Hair follicular keratinocyte (primary cell): Measurements from ENCODE around the gene HSP90B1. TPM values are rescaled to one million over a fixed set of nuclear protein-coding genes. Genes with fewer than 3 reads are reported as not detected.

ENCODE experiments used
- total RNA-seq: library from RNA; depleted of rRNA; stranded (reverse); fragments of >200 nt; gene quantifications from 2 replicates; pipeline ENCODE4 v1.2.3, GENCODE V29; 2015

HSP90B1 gene
- total RNA-seq, result 1,218 and 1,494 TPM in 2 replicates

GRCh38 chr12:103930034-103930786, at the start of gene HSP90B1:
Gene HSP90B1 (plus strand): TSS chr12:103930410. CDS start chr12:103930516, 106 bp downstream.

GRCh38 chr12:103965590-103966504, 35.6 kb downstream of the HSP90B1 start, which contains the start of gene TDG:
Gene TDG (plus strand): TSS chr12:103965872. CDS start chr12:103966038, 166 bp downstream.

Other genes with a start within 250 kb of the HSP90B1 start
- gene NT5DC3, start 89.2 kb upstream of the HSP90B1 start, total RNA-seq, result 6.9 and 7.4 TPM in 2 replicates
- 13.7 and 21.7 TPM in 2 replicates for gene TDG, start 35.5 kb downstream of the HSP90B1 start, total RNA-seq
- 10.7 and 15.4 TPM in 2 replicates for gene GLT8D2, start 119.8 kb downstream of the HSP90B1 start, total RNA-seq
- gene HCFC2, start 134.1 kb downstream of the HSP90B1 start, total RNA-seq, result 4.8 and 7.6 TPM in 2 replicates
- 10.9 and 19.1 TPM in 2 replicates for gene NFYB, start 207.8 kb downstream of the HSP90B1 start, total RNA-seq